Cardiac atrium fibroblast (primary cell): ENCODE data around the gene TANGO2. TPM values are rescaled to one million over a fixed set of nuclear protein-coding genes. Genes with fewer than 3 reads are reported as not detected.

ENCODE experiments used
- total RNA-seq: library from RNA; depleted of rRNA; stranded (reverse); fragments of >200 nt; gene quantifications from 2 replicates; pipeline ENCODE4 v1.2.3, GENCODE V29; 2015

TANGO2 gene
- 25.9 and 27.3 TPM in 2 replicates for total RNA-seq

GRCh38 chr22:20020533-20021195 is at the start of gene TANGO2:
Gene TANGO2, plus strand, starts transcription at chr22:20021110. Its CDS starts 15,689 bp downstream, at chr22:20036799.

GRCh38 chr22:20016734-20017621 is 3.9 kb upstream of the TANGO2 start, which contains the start of gene ARVCF:
Gene ARVCF, minus strand, starts transcription at chr22:20016823. Its CDS starts 26,029 bp downstream, at chr22:19990794.

GRCh38 chr22:20079745-20080444 is 59.0 kb downstream of the TANGO2 start, which contains the start of gene DGCR8:
Gene DGCR8, plus strand, starts transcription at chr22:20080241. Its CDS starts 5,723 bp downstream, at chr22:20085964.

GRCh38 chr22:20115691-20116375 is 94.9 kb downstream of the TANGO2 start, which contains the start of gene RANBP1:
Gene RANBP1, plus strand, starts transcription at chr22:20116104. Its CDS starts 81 bp downstream, at chr22:20116185.

Other genes with a start within 250 kb of the TANGO2 start
- gene GNB1L, start 166.2 kb upstream of the TANGO2 start, total RNA-seq: 8.1 and 12.3 TPM in 2 replicates
- 28.7 and 32.7 TPM in 2 replicates for gene RTL10, start 166.2 kb upstream of the TANGO2 start, total RNA-seq
- gene COMT, start 79.3 kb upstream of the TANGO2 start, total RNA-seq: 349 and 404 TPM in 2 replicates
- 20.8 and 23.2 TPM in 2 replicates for gene TXNRD2, start 79.3 kb upstream of the TANGO2 start, total RNA-seq
- 11.3 and 16.6 TPM in 2 replicates for gene ARVCF, start 4.3 kb upstream of the TANGO2 start, total RNA-seq
- gene DGCR8, start 59.1 kb downstream of the TANGO2 start, total RNA-seq: 18.6 and 22.4 TPM in 2 replicates
- 156 and 256 TPM in 2 replicates for gene RANBP1, start 95.0 kb downstream of the TANGO2 start, total RNA-seq
- gene TRMT2A, start 96.1 kb downstream of the TANGO2 start, total RNA-seq: 29.3 and 33.0 TPM in 2 replicates
- gene ZDHHC8, start 110.7 kb downstream of the TANGO2 start, total RNA-seq: 10.9 and 38.3 TPM in 2 replicates
- 0.49 and 10.1 TPM in 2 replicates for gene CCDC188, start 129.9 kb downstream of the TANGO2 start, total RNA-seq
- gene RTN4R, start 247.2 kb downstream of the TANGO2 start, total RNA-seq: 0.54 and 0.97 TPM in 2 replicates